Ovary (tissue), 3 donors: ENCODE data around the gene TNIK.

Experiments
- EP300 ChIP-seq: sonication (generic); formaldehyde crosslinking; IDR thresholded peaks from one replicate; pipeline ENCODE4 v1.6.1; 2017; ENCODE audit warnings: antibody characterized with exemption
- POLR2A ChIP-seq: fragments of 450-650 bp; IDR thresholded peaks from one replicate; pipeline ENCODE4 v1.6.1; 2017; ENCODE audit warnings: antibody characterized with exemption, mild to moderate bottlenecking, moderate library complexity
- TF ChIP-seq, protein P1 (sequence below), 3 donors: fragments of 450-650 bp in 2 of 3; fragments of 200-600 bp in 1 of 3; IDR thresholded peaks; one replicate each; pipeline versions ENCODE4 v1.5.1 to v1.8.0; 2016 to 2022; ENCODE audit warnings: antibody characterized with exemption in 3 of 3, mild to moderate bottlenecking in 1 of 3
- donor health status: DM: no; HTN: no; CAD: no.

DNA sequence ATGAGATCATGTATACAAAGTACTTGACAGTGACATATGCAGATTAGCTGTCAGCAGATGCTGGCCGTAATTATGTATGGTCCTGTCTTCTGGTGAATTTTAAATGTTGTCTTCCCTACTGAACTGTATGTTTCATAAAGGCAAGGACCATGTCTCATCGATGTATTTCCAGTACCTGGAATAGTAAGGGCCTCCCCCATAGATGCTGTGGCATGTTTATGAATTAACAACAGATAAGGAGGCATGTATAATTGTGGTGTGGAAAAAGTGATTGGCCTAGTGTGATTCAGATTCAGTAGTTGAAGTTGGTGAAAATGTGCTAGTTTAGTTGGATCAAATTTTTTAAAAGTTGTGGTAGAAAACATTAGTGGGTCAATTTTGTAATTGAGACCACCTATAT is 231.0 kb downstream of the TNIK start:
- TF ChIP-seq POLR2A (no peak), EP300 (no peak)
- TF ChIP-seq, protein P1, sequence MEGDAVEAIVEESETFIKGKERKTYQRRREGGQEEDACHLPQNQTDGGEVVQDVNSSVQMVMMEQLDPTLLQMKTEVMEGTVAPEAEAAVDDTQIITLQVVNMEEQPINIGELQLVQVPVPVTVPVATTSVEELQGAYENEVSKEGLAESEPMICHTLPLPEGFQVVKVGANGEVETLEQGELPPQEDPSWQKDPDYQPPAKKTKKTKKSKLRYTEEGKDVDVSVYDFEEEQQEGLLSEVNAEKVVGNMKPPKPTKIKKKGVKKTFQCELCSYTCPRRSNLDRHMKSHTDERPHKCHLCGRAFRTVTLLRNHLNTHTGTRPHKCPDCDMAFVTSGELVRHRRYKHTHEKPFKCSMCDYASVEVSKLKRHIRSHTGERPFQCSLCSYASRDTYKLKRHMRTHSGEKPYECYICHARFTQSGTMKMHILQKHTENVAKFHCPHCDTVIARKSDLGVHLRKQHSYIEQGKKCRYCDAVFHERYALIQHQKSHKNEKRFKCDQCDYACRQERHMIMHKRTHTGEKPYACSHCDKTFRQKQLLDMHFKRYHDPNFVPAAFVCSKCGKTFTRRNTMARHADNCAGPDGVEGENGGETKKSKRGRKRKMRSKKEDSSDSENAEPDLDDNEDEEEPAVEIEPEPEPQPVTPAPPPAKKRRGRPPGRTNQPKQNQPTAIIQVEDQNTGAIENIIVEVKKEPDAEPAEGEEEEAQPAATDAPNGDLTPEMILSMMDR (IDR thresholded peaks at IDR 0.05) = no peak
